ENCODE results near the gene KDM2A.

The KDM2A gene

DNA sequence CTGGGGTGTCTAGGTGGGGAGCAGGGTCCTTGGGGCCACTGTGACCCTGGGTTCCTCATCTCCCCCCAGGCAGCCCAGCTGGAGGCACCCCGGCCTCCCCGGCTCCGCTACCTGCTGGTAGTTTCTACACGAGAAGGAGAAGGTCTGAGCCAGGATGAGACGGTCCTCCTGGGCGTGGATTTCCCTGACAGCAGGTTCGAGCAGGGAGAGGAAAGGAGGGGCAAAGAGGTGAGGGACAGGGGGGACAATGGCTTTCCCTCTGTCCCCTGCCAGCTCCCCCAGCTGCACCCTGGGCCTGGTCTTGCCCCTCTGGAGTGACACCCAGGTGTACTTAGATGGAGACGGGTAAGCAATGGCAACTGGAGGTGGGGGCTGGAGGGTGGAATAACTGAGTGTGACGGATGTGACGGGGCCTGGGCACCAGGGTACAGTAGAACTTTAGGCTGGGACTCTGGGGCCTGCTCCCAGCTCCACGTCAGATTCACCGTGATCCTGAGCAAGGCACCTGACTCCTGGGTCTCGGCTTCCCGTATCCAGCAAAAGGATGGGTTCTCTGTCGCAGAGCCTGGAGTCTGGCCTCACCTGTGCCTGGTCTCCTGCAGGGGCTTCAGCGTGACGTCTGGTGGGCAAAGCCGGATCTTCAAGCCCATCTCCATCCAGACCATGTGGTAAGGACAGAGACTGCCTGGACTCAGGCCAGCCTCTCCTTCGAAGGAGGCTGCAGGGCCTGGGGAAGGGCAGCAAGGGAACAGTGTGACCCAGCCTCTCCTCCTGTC is 187.9 kb downstream of the KDM2A start:
- TF ChIP-seq, protein P1, sequence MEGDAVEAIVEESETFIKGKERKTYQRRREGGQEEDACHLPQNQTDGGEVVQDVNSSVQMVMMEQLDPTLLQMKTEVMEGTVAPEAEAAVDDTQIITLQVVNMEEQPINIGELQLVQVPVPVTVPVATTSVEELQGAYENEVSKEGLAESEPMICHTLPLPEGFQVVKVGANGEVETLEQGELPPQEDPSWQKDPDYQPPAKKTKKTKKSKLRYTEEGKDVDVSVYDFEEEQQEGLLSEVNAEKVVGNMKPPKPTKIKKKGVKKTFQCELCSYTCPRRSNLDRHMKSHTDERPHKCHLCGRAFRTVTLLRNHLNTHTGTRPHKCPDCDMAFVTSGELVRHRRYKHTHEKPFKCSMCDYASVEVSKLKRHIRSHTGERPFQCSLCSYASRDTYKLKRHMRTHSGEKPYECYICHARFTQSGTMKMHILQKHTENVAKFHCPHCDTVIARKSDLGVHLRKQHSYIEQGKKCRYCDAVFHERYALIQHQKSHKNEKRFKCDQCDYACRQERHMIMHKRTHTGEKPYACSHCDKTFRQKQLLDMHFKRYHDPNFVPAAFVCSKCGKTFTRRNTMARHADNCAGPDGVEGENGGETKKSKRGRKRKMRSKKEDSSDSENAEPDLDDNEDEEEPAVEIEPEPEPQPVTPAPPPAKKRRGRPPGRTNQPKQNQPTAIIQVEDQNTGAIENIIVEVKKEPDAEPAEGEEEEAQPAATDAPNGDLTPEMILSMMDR (IDR thresholded peaks at IDR 0.05; ENCODE audit: borderline replicate concordance, insufficient read depth, low read depth, low read length): no peak
- H3K4me3 ChIP-seq (ENCODE audit: low read depth, low read length): no peak overlapping the region

GRCh38 chr11:67307545-67308001 is 188.5 kb downstream of the KDM2A start:
- no peak overlapping the region for H3K4me3 ChIP-seq (ENCODE audit: low read depth, low read length)
- TF ChIP-seq, protein P1 (IDR thresholded peaks at IDR 0.05; ENCODE audit: borderline replicate concordance, insufficient read depth, low read depth, low read length): no peak

Measured in GM12875 (cell line).